Measurements from ENCODE around the gene XPNPEP1.
A peak's percentile ranks its signal among the peaks of the same experiment; 100 is the strongest.

XPNPEP1 gene

GRCh38 chr10:109947111-109947920 is 24.0 kb upstream of the XPNPEP1 start:
- no peak for DNase-seq

DNA sequence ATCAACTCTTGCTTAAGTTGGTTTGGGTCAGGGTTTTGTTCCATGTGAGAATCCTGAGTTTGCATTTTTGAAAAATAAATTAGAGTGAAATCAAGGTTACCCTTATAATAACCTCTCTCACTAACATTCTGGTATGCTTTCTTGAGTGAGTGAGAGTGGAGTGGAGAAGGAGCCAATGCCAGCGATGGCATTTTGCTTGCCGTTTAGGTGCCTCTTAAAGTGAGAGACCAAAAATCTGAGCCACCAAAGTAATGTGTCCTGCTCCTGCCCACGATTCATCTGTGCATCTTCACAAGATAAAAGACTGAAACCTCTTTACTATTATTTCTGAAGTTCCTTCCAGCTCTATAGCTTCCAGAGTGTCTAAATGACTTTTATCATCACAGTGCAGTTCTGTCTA is 23.4 kb upstream of the XPNPEP1 start:
- no peak for DNase-seq

DNA sequence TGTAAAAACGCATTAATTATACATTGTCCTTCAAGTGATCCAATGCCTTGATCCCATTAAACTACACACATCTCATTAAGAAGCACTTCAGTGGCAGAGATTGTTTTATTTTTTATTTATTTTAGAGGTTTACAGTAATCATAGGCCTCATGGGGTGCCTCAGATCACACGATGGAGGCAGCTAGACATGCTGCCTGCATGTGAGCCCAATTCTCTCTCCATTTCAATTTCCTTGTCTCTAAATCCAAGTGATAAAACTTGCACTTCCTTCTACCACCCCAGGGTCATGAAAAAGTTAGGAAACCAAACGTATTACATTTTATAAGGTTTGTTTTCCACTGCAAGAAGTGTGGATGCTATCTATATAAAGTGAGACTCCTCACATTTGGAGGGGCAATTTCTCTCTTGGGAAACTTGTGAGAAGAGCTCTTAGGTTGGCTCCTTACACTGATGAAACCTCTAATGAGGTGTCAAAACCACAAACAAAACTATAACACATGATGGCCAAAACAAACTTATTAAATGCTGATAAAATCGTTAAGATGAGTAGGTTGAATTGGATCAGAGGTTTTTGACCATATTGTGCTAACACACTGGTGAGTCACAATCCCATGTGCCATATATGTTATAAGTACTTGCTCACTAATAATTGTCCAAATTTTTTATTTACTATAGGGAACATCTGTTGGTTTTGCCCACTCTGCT is 22.3 kb upstream of the XPNPEP1 start:
- no peak for DNase-seq

- DNase-seq: no peak
Measured at GRCh38 chr10:109944613-109945012, 21.3 kb upstream of the XPNPEP1 start.

- DNase-seq: no peak
Measured at GRCh38 chr10:109941236-109941862, 18.0 kb upstream of the XPNPEP1 start.

GRCh38 chr10:109940553-109940952 is 17.2 kb upstream of the XPNPEP1 start:
- no peak for DNase-seq

DNA sequence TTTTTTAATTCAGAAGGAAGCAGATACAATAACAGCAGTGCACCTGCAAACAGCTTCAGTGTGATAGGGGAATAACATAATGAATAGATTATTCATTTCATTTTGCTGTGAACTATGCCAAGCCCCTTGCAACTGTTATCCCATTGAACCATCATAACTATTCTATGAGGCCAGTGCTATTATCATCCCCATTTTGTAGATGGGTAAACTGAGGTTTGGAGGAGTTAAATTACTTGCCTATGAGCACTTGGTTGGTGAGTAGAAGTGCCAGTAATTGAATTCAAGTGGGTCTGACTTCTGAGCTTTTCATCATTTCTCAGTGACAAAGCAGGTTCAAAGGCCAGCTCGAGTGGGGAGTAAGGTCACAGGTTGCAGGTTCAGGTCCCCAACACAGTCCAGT is 16.8 kb upstream of the XPNPEP1 start:
- no peak for DNase-seq

GRCh38 chr10:109939315-109939961 is 16.1 kb upstream of the XPNPEP1 start:
- DNase-seq: no peak

DNA sequence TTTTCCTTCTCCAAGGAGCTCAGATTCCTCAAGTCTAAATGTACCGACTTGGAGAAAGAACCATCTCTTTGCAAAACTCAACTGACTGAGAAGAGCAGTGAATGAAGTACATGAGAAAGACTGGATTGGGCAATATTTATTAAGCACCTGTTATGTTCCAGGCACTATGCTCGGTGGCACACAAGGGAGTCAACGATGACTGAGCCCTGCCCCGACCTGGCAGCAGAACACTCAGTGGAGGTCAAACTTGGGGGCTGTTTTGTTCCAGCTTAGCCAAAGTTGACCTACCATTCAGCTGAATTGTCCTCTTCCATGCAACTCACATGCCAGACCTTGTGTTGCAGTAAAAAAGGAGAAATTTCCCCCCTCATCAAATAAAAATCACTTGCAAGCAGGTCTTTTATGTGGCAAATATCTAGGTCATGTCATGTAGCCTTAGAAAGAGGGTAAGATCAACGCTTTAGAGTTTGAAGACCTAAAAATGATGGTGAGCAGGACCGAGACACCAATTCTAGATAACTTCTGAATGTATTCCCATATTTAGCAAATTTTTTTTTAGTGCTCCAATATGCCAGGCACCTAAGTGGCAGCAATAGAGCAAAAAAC is 14.3 kb upstream of the XPNPEP1 start:
- DNase-seq: no peak

GRCh38 chr10:109934958-109935793 is 11.9 kb upstream of the XPNPEP1 start:
- peak; percentile 10 for DNase-seq

GRCh38 chr10:109933984-109934565 is 10.8 kb upstream of the XPNPEP1 start:
- no peak for DNase-seq

DNA sequence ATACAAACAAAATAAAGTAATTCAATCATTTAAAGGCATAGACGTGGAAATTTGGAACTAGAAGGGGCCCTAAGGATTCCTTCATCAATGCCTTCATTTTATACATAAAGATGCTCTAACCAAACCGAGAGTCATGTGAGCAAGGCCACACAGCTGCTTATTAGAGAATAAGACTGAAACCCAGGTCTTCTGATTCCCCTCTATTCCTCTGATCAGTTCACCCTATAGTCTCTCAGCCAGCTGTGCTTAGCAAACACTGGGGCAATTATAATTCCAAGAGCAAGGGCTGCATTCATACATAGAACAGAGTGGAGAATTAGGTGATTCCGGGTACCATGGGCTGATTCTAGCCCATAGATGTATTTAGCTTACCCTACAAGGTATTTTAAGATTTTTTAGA is 9.7 kb upstream of the XPNPEP1 start:
- DNase-seq: no peak

DNA sequence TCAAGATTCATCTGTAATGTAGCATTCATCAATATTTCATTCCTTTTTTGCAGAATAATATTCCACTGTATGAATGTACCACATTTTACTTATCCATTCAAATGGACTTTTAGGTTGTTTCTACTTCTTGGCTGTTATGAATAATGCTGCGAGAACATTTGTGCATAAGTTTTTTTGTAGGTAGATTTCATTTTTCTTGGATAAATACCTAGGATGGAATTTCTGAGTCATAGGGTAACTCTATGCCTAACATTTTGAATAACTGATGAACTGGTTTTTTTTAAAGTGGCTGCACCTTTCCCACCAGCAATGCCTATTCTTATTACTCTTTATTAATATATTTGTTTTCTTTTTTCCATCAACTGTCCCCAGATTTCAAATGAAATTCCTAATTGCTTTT is 9.1 kb upstream of the XPNPEP1 start:
- DNase-seq: no peak

DNA sequence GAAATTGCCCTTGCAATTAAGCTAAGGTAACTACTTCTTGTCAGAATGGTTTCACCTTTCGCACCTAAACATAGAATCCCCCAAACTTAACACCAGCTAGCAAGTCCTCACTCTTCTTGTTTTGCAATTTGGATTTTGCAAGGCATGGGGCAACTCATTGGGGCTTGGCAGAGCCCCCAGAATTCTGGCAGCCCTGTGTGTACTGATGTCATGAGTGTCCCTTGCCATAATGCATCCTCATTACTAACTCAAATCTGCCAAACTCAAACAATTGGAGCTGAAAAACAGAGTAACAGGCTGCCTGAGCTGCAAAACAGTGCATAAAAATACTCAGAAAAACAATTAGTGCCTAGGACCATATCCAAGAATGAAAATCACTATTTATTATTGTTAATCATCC is 7.9 kb upstream of the XPNPEP1 start:
- no peak for DNase-seq

DNA sequence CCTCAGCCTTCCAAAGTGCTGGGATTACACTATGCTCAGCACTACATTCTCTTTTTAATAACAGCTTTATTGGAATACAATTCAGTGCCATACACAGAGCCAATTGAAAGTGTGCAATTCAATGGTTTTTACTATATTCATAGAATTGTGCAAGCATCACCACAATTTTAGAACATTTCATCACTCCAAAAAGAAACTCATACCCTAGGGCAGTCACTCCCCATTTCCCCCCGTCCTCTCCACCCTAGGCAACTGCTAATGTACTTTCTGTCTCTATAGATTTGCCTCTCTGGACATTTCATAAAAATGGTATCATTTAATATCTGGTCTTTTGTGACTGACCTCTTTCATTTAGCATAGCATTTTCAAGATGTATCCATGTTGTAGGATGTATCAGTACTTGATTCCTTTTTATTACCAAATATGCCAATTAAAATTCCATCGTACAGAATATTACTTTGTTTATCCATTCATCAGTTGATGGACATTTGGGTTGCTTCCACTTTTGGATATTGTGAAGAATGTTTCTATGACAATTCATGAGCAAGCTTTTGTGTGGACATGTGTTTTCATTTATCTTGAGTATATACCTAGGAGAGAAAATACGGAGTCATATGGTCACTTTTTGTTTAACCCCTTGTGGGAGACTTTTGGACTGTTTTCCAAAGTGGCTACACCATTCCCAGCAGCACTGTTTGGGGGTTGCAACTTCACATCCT is 6.3 kb upstream of the XPNPEP1 start:
- DNase-seq: peak; percentile 8

- DNase-seq: no peak
Measured at GRCh38 chr10:109928475-109928891, 5.2 kb upstream of the XPNPEP1 start.

DNA sequence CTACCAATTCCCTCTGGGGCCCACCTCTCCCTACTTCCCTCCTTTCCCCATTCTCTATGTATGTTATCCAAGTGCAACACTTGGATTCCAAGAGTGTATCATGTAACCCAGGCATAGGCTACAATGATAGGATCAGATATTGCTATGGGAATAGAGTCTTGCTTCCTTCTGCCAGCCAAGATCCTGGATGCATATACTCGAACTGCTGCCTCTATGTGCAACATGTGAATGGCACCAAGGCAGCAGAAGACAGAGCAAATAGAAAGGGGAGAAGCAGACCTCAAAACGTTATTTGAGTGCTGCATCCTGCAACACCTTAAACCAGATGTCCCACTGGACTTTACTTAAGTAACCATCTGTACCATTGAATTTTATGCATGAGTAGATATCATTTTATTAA is 3.5 kb upstream of the XPNPEP1 start:
- DNase-seq: no peak

DNA sequence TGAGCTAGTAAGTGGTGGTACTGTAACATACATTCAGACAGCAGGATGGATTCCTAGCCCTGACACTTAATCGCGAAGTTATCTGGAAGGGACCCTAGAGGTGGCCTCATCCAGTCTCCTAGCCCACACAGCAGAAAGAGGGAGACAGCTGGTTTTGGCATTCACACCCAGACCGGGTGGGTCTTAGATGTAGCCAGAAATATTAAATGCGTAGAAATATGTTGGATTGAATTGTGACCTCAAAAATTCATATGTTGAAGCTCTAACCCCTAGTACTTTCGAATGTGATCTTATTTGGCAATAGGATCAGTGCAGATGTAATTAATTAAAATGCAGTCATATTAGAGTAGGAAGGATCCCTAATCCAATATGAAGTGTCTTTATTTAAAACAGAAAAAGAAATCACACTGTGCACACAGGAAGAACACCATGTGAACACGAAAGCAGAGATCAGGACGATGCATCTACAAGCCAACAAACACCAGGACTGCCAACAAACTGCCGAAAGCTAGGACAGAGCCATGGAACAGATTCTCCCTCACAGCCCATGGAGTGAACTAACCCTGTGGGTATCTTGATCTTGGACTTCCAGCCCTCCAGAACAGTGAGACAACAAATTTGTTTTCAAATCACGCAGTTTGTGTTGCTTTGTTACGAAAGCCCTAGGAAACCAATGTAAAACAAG is 2.9 kb upstream of the XPNPEP1 start:
- DNase-seq: no peak

- DNase-seq: no peak
Measured at GRCh38 chr10:109924967-109925620, 1.8 kb upstream of the XPNPEP1 start.

DNA sequence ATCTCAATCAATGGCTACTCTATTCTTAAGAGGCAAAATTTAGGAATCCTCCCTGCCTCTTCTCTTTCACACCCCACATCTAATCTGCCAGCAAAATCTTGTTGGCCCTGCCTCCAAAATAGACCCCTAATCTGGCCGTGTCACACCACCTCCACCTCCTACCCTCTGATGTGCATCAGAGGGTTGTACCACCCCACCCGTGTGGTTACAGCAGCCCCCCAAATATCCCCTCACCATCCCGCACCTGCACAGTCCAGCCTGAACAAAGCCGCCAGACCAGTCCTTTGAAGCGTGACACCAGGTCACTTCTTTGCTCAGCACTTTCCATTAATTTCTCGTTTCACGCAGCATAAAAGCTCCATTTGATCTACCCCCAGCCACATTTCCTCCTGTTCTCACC is 776 bp upstream of the XPNPEP1 start:
- DNase-seq: no peak
